AG09319 (cell line): ENCODE measurements around the gene RPRM.

ENCODE experiments used
- DNase-seq: peaks from one replicate; pipeline ENCODE4 v3.0.0-alpha.2; 2010; ENCODE audit warnings: low read depth; ENCODE audit errors: extremely low read depth
- TF ChIP-seq, protein P1 (sequence below): IDR thresholded peaks from 2 replicates; pipeline ENCODE4 v1.5.1; 2011; ENCODE audit warnings: low read depth, mild to moderate bottlenecking, inconsistent platforms, low read length, moderate library complexity

The RPRM gene

DNA sequence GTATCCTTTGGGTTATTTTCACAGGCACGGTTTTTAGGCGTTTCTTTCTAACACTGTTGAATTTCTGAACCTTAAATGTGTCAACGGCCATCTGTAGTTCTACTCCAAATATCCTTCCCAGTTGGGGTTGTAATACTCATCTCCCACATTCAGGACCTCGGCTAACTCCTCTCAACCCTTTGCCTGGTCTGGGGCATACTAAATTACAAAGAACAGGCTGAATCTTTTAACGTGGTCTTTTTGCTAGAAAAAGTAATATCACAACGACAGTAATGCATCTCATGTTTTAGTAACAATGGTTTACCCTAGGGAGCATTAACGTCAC, 2.1 kb downstream of the RPRM start:
- TF ChIP-seq, protein P1, sequence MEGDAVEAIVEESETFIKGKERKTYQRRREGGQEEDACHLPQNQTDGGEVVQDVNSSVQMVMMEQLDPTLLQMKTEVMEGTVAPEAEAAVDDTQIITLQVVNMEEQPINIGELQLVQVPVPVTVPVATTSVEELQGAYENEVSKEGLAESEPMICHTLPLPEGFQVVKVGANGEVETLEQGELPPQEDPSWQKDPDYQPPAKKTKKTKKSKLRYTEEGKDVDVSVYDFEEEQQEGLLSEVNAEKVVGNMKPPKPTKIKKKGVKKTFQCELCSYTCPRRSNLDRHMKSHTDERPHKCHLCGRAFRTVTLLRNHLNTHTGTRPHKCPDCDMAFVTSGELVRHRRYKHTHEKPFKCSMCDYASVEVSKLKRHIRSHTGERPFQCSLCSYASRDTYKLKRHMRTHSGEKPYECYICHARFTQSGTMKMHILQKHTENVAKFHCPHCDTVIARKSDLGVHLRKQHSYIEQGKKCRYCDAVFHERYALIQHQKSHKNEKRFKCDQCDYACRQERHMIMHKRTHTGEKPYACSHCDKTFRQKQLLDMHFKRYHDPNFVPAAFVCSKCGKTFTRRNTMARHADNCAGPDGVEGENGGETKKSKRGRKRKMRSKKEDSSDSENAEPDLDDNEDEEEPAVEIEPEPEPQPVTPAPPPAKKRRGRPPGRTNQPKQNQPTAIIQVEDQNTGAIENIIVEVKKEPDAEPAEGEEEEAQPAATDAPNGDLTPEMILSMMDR, result no peak
- DNase-seq, result no peak

DNA sequence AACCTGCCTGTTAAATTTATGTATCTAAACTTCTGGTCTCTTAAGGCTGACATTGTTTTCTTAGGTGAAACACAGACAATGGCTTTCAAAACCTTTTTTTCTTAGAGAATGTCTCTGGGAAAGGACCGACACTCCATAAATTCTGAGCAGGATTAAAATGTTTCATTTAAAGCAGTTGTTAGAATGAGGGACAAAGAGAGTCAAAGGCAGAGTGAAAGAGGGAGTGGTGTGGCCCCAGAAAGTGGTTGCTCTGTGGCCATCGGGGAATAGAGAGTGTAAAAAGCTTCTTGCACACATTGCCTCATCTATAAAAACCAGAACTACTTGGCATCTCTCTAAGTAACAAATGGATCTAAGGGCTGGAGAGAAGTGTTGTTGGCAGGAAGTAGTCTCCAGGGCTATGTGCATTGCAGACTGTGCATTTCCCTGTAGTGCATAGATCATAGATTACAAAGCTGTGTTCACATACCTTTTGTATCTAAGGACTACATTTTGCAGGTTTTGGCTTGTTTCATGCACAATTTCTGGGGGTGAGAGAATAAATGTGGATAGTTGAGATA, 3.6 kb downstream of the RPRM start:
- TF ChIP-seq, protein P1, result no peak
- DNase-seq, result no peak

DNA sequence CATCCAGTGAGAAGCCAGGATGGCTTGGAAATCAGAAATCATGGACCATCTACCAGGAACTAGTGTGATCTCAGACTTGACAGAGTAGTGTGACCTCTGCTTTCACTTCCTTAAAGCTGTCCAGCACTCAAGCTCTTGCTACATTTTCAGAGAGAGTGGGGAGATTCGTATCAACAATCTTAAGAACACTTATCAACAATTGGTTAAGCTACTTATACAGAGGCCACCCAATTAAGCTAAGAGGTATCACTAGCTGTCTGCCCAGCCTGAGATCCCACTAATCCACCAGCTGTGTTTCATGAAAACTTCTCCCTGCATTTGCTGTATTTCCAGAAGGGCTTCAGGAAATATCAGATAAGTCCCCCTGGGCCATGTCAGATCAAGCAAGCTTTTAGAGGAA, 4.2 kb downstream of the RPRM start:
- no peak for DNase-seq
- TF ChIP-seq, protein P1, result no peak

DNA sequence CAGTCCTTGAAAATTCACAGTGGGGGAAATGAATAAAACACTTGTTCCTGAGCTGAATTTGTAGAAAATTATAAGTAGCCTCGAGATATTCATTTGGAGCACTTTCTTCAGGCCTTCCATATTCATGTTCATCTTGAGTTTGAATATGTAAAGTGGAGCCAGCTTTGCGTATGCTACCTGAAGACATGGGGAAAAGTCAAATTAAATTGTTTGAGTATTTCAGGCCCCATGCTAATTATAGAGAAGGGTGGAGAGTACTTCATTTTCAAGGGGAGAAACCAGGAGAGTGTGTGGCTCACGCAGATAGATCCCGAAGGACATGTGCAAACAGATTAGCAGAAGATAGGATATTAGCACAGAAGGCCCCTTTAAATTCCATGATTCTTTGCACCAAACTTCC, 7.7 kb downstream of the RPRM start:
- TF ChIP-seq, protein P1, result no peak
- DNase-seq, result no peak

DNA sequence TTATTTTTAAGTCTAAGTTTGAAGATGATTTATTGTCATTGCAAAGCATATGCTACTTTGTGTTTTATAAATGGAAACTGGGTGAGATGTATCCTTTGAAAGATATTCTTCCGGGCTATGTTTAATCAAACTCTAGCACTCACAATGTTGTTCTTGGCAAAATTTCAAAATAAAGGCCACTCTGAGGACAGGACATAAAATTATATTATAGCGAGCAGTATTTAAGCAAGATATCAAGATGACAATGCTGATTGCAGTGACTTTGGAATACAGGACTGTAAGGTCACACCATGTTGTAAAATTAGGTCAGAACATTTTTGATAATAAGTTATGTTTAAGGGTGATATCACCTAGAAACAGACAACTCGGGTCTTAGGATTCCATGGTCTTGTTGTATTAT, 14.2 kb downstream of the RPRM start:
- TF ChIP-seq, protein P1, result no peak
- DNase-seq, result no peak

DNA sequence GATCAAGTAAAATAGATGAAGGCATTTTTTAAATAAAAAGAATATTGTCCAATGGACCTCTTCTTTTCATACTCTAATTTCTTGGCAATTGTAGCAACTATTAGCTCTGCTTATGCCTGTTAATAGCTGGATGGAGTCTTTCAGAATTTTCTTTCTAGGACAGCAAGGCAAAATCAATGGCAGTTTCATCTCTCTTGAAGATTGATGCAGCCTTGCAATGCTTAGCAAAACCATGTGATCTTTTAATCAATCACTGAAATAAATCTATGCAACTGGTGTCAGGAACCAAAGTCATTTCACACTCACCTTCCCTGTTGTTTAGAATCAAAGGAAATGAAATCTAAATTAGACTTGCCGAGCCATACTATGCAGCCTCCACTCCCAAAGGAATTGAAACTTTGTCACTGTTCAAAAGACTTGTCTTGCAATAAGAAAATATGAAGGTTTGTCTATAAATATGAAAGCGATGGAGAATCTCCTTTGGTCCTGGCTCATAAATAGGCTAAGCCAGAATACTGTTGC, 16.2 kb downstream of the RPRM start:
- TF ChIP-seq, protein P1, result no peak
- no peak for DNase-seq

DNA sequence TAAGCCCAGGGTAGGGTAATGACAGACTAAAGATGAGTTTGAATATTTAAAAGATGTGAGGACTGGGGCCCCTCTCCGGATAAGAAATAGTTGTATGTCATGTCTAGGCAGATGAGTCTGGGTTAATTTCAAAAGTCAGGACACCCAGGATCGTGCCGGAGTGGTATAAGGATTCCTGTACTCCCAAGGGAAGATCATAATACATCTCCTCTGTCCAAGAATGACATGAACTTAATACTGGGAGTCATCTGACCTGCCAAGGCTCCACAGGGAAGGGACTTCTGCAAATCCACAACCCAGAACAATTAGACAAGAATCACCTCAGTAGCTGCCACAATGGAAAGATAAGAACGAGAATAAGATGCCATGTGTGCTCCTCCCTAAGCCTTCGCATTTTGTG, 17.1 kb downstream of the RPRM start:
- no peak for DNase-seq
- TF ChIP-seq, protein P1, result no peak
